ENCODE results near the gene ENTPD2.

The ENTPD2 gene

GRCh38 chr9:137053944-137054931 lies at the start of gene ENTPD2:
Gene ENTPD2, minus strand, starts transcription at chr9:137054061. Its CDS starts 64 bp downstream, at chr9:137053997.
- peak in 1 of 3 experiments; percentile 34 for DNase-seq (ENCODE audit: low read depth in 3 of 3)

GRCh38 chr9:137103206-137103999 lies 49.5 kb upstream of the ENTPD2 start:
- DNase-seq (ENCODE audit: low read depth in 3 of 3): no peak

- no peak for DNase-seq (ENCODE audit: low read depth in 3 of 3)
Observed at GRCh38 chr9:137099231-137099630, 45.4 kb upstream of the ENTPD2 start.

GRCh38 chr9:137097761-137098462 lies 44.1 kb upstream of the ENTPD2 start:
- DNase-seq (ENCODE audit: low read depth in 3 of 3): no peak

GRCh38 chr9:137096785-137097546 lies 43.1 kb upstream of the ENTPD2 start:
- DNase-seq (ENCODE audit: low read depth in 3 of 3): no peak

GRCh38 chr9:137095664-137096517 lies 42.0 kb upstream of the ENTPD2 start:
- DNase-seq (ENCODE audit: low read depth in 3 of 3): peak; percentile 69 to 74 (median 69)

GRCh38 chr9:137089232-137089947 lies 35.5 kb upstream of the ENTPD2 start:
- DNase-seq (ENCODE audit: low read depth in 3 of 3): no peak

- no peak for DNase-seq (ENCODE audit: low read depth in 3 of 3)
Observed at GRCh38 chr9:137088121-137088520, 34.3 kb upstream of the ENTPD2 start.

- DNase-seq (ENCODE audit: low read depth in 3 of 3): no peak
Observed at GRCh38 chr9:137087409-137087925, 33.6 kb upstream of the ENTPD2 start.

- peak; percentile 99 for DNase-seq (ENCODE audit: low read depth in 3 of 3)
Observed at GRCh38 chr9:137086531-137087408, 32.9 kb upstream of the ENTPD2 start, which contains the start of gene MAN1B1. Gene MAN1B1, plus strand, starts transcription at chr9:137086985. Its CDS starts 15 bp downstream, at chr9:137087000.

- no peak for DNase-seq (ENCODE audit: low read depth in 3 of 3)
Observed at GRCh38 chr9:137085920-137086530, 32.2 kb upstream of the ENTPD2 start.

GRCh38 chr9:137084526-137084925 lies 30.7 kb upstream of the ENTPD2 start:
- DNase-seq (ENCODE audit: low read depth in 3 of 3): no peak

GRCh38 chr9:137083394-137084004 lies 29.6 kb upstream of the ENTPD2 start:
- DNase-seq (ENCODE audit: low read depth in 3 of 3): no peak

- DNase-seq (ENCODE audit: low read depth in 3 of 3): no peak
Observed at GRCh38 chr9:137082925-137083290, 29.0 kb upstream of the ENTPD2 start.

GRCh38 chr9:137082222-137082924 lies 28.5 kb upstream of the ENTPD2 start:
- DNase-seq (ENCODE audit: low read depth in 3 of 3): no peak

GRCh38 chr9:137080260-137081122 lies 26.6 kb upstream of the ENTPD2 start:
- no peak for DNase-seq (ENCODE audit: low read depth in 3 of 3)
